Measurements from ENCODE around the gene HPS3.

GRCh38 chr3:149134575-149134974 is 5.1 kb downstream of the HPS3 start:
- TF ChIP-seq, protein P1, sequence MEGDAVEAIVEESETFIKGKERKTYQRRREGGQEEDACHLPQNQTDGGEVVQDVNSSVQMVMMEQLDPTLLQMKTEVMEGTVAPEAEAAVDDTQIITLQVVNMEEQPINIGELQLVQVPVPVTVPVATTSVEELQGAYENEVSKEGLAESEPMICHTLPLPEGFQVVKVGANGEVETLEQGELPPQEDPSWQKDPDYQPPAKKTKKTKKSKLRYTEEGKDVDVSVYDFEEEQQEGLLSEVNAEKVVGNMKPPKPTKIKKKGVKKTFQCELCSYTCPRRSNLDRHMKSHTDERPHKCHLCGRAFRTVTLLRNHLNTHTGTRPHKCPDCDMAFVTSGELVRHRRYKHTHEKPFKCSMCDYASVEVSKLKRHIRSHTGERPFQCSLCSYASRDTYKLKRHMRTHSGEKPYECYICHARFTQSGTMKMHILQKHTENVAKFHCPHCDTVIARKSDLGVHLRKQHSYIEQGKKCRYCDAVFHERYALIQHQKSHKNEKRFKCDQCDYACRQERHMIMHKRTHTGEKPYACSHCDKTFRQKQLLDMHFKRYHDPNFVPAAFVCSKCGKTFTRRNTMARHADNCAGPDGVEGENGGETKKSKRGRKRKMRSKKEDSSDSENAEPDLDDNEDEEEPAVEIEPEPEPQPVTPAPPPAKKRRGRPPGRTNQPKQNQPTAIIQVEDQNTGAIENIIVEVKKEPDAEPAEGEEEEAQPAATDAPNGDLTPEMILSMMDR (IDR thresholded peaks at IDR 0.05; ENCODE audit: low read depth, low read length, missing input control) = no peak
- TF ChIP-seq GABPA (IDR thresholded peaks at IDR 0.05 in 1 of 2, conservative IDR thresholded peaks at IDR 0.05 in 1 of 2) = no peak
- no peak for TF ChIP-seq RAD21 (IDR thresholded peaks at IDR 0.05)
- TF ChIP-seq SP1 (IDR thresholded peaks at IDR 0.05) = peak; percentile 39
- peak in 1 of 2 donors; percentile 25 for TF ChIP-seq JUND (IDR thresholded peaks at IDR 0.05)
- TF ChIP-seq TAF1 (conservative IDR thresholded peaks at IDR 0.05) = no peak
- TF ChIP-seq REST (IDR thresholded peaks at IDR 0.05) = no peak
- TF ChIP-seq YY1 (IDR thresholded peaks at IDR 0.05) = no peak
- no peak for TF ChIP-seq EGR1 (IDR thresholded peaks at IDR 0.05; ENCODE audit: low read depth in 2 of 2)
- TF ChIP-seq, protein P2, sequence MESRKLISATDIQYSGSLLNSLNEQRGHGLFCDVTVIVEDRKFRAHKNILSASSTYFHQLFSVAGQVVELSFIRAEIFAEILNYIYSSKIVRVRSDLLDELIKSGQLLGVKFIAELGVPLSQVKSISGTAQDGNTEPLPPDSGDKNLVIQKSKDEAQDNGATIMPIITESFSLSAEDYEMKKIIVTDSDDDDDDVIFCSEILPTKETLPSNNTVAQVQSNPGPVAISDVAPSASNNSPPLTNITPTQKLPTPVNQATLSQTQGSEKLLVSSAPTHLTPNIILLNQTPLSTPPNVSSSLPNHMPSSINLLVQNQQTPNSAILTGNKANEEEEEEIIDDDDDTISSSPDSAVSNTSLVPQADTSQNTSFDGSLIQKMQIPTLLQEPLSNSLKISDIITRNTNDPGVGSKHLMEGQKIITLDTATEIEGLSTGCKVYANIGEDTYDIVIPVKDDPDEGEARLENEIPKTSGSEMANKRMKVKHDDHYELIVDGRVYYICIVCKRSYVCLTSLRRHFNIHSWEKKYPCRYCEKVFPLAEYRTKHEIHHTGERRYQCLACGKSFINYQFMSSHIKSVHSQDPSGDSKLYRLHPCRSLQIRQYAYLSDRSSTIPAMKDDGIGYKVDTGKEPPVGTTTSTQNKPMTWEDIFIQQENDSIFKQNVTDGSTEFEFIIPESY (IDR thresholded peaks at IDR 0.05) = no peak
- TF ChIP-seq, protein P3, sequence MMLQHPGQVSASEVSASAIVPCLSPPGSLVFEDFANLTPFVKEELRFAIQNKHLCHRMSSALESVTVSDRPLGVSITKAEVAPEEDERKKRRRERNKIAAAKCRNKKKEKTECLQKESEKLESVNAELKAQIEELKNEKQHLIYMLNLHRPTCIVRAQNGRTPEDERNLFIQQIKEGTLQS (IDR thresholded peaks at IDR 0.05) = no peak
